HG03354 (cell line): ENCODE measurements around the gene VPS37B.

ENCODE experiments used
- ATAC-seq: cut with Tn5 transposase; IDR thresholded peaks from one replicate; pipeline ENCODE4 v1.9.1; 2021; ENCODE audit warnings: mild to moderate bottlenecking; ENCODE audit not compliant: unreplicated experiment, poor library complexity, severe bottlenecking

The VPS37B gene

DNA sequence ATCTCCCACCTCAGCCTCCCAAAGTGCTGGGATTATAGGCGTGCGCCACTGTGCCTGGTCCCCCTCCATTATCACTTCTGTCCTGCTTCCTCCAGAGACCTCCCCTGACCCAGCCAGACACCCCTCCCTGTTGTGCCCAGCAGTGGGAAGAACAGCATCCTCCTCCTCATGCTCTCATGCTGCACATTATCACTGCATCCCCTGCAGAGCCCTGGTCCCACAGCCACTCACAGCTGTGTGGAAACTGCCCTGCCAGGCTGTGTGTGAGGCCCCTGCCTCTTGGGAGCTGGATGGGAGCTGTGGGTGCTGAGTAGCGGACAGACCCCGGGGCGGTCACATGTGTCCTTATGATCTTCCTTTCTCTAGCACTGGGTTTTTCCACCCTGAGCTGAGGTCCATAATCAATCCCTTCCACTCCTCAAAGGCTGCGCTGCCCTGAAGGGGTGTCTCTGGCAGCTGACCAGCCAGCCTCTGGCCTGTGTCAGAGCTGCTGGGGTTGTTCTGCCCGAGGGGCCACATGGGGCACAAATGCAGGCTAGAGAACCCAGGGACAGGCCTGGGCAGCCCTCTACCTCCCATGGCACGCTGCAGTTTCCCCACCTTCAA lies 51.5 kb downstream of the VPS37B start:
- ATAC-seq: no peak

DNA sequence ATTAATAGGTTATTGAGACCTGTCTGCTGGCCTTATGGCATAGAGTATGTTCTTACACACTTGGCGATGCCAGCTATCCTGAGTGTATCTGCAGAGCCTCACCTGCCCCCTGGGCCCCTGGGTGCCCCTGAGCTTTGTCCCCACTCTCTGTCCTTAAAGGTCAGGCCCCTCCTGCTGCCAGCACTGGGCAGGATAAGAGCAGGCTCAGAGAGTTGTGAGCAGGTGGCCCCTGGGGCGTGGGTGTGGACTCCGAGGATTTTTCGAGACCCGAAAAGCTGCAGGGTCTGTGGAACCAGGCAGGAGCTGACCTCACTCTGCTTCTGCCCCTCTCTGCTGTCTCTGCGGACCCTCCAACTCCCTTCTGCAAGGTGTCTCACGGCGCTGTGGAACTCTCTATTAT lies 52.5 kb downstream of the VPS37B start:
- no peak for ATAC-seq

DNA sequence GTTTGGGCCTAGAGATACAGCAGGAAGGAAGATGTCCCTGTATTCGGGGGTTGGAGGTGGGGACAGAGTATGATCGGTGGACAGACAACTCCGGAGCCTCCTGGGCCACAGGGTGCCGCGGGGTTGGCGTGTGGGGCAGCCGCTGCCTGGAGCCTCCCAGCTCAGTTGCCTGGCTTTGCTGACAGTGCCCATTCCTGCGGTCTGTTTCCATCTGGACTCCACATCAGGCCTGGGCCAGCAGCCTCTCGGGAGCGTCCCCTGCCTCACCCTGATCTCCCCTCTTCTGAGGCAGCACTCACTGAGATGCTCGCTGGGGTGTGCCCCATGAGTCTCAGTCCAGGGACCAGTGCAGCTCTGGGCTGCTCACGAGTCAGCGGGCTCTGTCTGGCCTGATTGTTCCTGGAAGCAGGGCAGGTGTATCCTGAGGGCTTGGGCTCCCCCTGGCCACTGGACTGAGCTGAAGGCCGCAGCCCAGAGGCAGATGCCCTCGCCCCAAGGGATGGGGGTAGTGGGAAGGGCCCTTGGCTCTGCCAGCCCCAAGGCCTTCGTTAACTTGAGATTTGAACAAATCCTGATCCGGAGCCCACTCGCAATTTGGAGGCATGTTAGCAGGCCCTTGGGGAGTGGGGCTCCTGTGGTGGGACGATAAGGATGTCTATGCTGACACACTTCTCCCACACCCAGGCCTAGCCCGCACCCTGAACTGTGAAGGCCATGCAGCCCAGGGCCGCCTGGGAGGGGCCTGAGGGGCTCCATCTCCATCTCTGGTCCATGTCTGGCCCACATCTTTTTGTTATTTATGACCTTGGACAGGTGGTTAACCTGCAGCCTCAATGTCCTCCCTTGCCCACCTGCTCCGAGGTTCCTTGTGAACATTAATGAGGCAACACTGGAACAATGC lies 53.2 kb downstream of the VPS37B start:
- no peak for ATAC-seq

DNA sequence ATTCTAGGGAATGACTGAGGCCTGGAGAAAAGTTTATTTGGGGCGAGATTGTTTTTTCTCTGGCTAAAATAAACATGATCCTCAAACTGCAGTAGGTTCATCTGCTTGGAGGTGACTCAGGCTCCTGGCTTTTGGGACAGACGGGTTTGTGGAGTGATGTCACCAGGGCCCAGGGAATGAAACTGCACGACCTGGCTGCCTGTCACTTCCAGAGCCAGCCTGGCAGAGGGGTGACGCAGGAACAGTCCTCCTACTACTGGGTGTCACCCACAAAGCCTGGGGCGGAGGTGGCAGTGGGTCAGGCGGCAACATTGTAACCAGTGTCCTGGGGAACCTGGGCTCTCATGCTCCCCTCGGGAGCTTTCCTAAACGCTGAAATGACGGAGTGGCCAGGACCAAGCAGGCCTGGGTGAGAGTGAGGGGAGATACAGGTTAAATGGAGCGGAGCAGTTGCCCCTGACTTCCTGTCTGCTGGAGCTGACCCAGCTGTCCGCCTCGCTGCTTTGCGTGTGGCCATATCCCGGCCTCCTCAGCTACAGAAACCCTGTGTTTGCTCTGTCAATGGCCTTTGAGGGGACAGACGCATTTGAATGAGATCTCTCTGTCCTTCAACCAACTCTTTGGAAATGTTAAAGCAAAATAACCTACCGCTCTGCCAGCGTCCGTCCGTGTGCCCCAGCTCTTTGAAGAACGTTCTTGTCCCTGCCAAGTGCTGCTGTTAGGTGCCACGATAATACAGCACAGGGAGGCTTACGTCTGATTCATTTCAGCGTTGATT lies 54.2 kb downstream of the VPS37B start:
- ATAC-seq: no peak

DNA sequence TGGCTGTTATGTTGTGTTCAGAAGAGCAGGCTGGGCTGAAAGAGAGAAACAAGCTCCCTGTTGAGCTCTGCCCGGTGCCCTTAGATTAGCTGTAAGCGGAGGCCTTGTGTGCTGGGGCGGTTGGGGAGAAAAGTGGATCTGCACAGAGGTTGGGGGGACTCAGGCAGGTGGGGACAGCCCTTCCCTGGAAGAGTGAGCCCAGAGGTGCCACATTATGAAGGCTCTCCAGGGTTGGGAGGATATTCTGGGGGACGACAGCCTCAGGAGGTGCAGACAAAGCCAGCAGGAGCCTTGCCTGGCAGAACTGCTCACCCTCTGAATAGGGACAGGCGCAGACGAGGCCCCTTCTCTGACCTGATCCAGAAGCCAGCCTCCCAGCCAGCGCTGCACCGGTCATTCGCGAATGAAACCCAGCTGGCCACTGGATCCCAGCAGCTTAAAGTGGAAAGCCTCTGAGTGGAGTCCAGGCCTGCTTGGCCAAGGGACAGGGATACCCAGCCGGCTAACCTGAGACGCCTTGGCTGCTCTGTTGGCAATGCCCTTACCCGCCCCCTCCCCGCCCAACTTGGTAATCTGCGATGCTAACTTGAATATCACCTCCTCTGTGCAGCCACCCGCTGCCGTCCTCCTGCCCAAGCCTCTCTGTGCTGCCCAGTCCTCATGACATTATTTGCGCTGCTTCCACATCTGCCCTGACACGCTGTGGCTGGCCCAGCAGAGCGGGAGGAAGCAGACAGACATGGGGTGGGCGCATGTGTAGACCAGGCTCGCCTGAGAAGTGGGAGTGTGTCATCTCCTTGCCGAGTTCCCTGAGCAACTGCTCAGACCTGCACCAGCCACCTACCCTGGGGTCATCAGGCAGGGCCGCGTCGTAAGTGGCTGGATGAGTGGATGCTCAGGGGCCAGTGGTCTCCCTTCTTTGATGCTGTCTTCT lies 55.1 kb downstream of the VPS37B start:
- no peak for ATAC-seq

DNA sequence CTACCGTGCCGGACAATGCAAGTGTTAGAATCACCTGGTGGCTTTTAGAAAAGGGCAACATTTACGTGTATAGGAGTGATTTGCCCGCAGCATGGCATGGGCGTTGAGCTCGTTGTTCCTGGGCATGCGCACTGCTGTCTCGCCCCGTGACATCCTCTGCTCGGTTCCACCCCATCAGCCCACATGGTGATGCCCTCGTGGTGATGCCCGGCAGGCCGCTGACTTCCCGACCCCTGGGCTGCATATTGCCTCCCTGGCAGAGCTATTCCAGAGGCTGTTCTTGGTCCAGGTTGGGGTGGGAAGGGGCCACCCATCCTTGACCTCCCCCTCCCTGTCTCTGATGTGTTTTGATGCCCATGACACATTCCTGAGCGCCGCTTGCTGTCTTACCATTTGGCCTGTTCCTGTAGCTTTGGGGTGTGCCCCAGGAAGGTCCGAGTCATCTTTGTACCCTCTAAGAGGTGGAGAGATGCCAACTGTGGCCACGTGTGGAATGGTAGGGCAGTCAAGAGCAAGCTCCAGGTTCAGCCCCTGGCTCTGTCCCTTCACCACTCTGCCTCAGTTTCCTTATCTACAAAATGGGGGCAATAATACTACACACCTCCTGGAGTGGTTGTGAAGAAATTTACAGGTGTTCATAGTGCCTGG lies 55.9 kb downstream of the VPS37B start:
- no peak for ATAC-seq

DNA sequence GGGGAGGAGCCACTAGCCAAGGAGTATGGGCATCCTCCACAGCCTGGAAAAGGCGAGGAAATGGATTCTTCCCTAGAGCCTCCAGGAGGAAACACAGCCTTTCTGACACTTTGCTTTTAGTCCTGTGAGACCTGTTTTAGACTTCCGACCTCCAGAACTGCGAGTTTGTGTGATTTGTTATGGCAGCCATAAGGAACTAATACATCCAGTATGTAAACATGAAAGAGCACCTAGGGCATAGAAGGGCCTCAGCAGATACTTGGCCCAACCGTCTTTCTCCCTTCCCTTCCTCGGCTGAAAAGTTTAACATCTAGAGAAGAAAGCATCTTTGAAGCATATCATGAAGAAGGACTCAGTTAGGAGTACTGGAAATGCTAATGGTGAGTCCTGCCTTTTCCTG lies 57.1 kb downstream of the VPS37B start:
- no peak for ATAC-seq

DNA sequence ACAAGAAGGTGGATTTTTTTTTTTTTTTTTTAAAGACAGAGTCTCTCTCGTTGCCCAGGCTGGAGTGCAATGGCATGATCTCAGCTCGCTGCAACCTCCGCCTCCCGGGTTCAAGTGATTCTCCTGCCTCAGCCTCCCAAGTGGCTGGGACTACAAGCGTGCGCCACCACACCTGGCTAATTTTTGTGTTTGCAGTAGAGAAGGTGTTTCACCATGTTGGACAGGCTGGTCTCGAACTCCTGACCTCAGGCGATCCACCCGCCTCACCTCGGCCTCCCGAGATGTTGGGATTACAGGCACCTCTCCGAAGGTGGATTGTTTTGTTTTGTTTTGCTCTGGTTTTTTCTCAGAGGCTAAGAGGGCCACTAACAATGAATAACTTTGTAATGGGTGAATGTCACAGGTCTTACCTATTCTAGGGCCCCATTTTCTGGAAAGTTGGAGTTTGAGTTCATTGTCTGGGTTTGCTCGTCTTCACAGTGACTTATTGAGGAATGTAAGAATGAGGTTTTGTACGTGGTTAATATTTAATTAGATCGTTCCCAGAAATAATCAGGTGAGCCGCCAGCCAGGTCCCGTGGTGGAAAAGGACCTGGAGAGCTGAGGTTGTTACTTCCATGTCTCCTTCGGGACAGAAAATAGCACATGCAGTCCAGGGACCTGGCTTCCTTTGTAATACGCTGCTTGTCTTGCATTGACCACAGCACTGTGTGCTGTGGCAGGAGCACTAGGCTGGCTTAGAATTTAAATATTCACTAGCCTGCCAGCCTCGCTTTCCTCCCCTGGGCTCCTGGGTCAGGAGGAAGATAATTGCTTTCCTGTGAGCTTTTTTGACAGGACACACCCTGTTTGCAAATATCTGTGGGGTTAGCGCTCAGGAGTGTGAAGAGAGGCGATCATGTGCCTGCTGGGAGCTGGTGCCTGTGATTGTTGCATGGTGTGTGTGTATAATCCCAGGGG lies 58.3 kb downstream of the VPS37B start:
- ATAC-seq: no peak

DNA sequence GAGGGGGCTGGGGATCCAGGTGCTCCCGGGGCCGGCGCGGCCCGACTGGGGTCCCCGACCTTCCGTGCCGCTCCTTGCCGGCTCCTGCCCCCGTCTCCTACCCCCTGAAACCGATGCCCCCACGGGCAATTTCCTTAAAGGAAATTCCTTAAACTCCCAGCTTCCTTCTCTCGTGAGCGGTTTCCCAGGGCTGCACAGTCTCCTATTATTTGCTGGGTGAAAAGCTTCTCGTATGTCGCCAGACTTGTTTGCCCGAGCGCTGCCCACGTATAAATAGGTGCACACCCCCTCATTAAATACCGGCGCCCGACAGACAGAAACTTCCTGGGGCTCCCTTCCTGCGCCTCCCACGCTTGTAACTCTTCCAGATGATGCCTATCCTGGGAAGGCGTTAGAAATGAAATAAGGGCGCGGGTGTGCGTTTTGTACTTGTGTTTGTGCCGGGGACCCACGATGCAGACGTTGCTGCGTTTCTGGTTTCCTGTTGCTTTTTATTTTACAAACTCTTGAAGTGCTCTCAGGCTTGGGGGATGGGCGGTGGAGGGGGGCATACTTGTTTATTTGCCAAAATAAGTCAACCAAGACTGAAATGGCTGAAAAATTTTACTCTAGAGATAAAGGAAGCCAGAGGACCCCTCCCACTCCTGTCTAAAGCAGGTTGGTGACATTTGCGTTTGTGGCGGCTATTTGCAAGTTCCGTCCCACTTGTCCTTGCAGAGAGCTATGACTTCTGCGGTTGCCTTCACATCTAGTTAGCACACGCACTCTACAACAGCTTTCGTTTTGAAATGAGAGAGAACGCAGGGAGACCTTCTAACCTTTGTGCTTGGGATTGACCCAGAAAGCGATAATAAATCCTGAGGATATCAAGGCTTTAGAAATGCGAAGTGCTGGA lies 59.6 kb downstream of the VPS37B start:
- ATAC-seq: peak; percentile 57

DNA sequence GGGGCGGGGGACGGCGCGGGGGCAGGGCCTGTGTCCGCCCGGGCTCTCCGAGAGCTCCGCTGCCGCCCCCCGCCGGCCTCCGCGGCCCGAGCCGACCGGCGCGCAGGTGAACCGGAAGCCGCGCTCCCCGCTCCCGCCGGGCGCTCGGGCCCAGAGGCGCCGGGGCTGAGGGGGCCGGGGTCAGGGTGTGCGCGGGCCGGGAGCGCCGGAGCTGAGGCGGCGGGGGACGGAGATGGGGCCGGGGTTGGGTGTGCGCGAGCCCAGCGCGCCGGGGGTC lies 60.2 kb downstream of the VPS37B start:
- ATAC-seq: peak; percentile 60

DNA sequence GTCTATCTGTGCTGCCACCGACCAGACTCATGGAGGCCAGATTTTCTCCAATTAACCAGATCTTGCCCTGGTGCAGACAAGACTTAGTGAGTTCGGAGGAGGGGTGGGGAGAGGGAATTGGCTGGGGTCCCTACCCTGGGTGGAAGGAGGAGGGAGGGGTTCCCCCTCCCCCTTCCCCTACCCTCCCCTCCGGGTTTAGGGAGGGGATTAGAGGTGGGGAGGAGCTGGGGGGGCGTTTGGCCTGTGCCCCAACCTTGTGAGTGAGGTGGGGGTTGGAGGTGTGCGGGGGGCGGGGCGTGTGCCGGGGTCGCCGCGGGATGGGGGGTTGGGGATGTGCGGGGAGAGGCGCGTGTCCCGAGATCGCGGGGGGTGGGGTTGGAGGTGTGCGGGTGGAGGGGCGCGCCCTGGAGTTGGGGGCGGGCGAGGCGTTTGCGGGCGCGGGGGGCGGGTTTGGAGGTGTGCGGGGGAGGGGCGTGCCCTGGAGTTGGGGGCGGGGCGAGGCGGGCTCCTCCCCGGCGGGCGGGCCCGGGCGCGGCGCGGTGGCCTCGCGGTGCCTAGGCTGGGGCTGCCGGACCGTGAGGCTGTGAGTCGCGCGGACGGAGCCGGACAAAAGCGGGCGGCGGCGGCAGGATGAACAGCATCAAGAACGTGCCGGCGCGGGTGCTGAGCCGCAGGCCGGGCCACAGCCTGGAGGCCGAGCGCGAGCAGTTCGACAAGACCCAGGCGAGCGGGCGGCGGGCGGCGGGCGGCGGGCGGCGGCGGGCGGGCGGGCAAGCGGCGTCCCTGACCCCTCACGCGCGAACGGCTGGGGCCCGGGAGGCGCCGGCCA lies 60.8 kb downstream of the VPS37B start, which contains the start of gene HIP1R:
Gene HIP1R (plus strand): TSS at position 537 of the 829 bp plus-strand sequence. CDS start 94 bp downstream, at position 631.
- ATAC-seq: peak; percentile 34

DNA sequence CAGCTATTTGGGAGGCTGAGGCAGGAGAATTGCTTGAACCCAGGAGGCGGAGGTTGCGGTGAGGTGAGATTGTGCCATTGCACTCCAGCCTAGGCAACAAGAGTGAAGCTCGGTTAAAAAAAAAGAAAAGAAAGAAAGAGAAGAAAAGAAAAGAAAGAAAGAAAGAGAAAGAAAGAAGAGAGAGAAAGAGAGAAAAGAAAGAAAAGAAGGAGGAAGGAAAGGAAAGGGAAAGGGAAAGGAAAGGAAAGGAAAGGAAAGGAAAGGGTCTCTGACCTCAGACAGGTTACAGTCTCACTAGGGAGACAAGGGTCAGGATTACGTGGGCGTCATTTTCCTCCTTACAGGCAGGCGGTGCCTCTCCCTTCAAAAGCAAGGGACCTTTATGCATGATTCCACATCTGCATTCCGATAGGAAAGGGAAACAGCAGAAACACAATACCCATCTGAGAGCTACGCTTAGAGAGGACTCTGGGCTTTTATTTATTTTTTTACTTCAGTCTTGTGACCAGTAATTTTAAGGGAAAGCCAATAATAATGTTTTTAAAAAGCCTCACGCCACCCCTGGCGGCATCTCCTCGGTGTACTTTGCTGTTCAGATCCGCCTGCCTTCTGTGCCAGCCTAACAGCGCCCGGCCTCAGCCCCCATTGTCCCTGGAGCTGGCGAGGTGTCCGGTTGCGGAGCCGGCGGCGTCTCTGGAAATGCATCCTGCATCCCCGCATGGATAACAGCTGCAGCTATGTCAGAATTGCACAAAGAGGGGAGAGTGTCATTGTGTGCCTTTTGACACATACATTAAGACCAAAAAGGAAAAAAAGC lies 61.6 kb downstream of the VPS37B start:
- ATAC-seq: no peak

DNA sequence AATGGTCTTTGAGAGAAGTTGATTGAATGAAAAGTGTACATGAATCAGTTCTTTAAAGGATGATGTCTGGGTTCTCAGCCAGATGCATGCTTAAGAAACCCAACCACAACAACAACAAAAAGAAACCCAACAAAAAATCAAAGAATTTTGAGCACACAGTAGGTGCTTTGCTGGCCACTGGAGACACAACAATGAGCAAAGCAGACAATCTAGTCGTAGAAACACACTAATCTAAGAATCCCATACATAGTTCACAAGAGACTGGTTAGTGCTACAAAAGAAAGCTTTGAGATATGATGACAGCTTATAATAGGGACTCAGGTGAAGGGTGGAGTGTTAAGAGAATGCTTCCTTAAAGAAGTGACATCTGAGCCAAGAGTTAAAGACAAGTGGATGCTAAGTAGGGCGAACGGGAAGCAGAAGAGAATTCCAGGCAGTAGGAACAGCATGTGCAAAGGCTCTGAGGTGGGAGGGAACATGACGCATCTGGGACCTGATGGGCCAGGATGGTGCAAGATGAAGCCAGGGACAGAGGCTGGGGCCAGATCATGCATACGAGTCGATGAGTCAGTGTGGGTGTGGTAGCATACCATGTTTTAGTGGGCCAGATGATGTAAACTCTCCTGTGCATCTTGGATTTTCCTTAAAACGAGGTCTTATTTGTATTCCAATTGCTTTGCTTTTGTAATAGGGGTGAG lies 65.3 kb downstream of the VPS37B start:
- ATAC-seq: no peak

DNA sequence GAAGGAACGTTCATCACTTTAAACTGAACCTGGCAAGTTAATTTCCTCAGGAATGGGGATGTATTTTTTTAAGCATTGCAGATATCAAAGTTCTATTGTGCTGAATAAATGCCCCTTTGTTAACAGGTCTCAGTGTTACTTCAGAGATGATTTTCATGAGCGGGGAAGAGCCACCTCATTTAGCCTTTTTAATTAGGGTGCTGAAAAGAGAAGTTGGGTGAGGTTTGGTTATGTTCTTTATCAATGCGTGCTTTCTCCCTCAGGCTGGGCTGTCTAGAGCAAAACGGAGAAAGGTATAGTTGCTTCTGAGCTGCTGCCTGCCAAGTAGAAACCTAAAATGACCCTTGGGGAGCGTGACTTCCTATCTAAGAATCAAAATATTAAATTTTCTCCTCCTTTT lies 68.7 kb downstream of the VPS37B start:
- ATAC-seq: no peak
